ENCODE data around the gene RNF152. TPM values are rescaled to one million over a fixed set of nuclear protein-coding genes. Genes with fewer than 3 reads are reported as not detected.
A peak's percentile ranks its signal among the peaks of the same experiment; 100 is the strongest.

The RNF152 gene
- total RNA-seq, 1 donor from 2014 or later: 18.2 TPM

DNA sequence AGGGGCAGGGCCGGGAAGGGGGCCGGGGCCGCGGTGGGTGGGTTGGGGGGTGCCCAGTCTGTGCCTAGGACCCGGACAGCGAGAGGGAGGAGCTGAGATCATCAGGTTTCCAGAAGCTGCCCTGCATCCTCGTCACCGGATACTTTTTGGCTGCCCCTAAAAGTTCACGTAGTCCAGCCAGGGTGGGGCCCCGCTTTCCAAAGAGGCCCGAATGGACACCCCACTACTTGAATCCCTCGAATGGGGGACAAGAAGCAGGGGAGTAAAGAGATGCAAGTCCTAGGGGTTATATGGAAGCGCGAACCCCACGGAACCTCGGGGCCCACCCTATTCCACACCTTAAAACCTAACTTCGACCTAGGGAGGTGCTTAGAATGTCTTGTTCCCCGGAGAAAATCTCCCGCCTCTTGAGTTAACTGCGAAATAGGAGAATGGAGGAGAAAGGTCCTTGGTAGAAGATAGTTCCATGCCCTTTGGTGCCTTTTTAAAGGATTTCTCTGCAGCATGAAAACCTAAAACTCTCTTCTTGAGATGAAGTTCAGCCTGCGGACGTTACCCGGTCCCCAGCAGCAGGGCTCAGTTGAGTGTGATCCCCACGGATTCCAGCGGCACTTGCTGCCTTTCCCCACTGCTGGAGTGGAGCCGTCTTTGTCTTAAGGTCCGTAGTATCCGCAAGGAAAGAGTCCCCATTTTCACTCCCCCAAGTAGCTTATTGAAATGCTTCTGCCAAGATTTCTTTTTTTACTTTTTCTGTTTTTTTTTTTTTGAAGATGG lies 2.1 kb upstream of the RNF152 start:
- DNase-seq (ENCODE audit: low spot score): no peak

DNA sequence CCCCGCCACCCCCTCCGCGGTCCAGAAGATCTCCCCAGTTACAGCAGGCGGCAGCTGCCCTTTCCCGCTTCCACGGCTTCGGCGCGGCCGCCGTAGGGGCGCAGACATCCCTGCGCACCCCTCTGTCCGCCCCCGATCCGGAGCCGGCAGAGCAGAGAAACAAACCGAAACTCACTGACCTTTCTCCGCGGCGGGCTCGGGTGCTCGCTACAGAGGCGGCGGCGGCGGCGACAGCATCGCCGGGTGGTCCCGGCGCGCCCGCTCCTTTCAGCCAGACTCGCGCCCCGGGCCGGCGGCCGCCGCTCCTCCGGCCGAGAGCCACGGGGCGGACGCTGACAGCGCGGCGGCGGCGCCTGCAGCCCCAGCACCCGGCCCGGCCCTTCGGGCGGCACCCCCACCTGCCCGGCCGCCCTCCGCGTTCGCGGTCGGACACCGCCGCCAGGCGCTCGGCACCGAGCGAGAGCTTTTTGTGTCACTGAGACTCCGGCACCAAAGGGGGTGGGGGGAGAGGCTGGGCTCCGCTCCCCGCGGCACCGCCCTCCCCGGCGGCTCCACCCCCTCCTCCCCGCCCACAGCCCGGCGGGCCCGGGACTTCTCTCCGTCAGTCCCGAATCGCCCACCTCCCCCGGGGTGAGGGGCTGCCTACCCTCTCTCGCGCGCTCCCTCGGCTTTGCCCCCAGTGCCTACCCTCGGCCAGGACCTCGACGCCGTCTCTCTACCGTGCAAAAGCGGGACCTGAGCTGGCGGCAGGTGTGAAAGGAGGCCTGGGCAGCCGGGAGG lies 1.4 kb upstream of the RNF152 start:
- DNase-seq (ENCODE audit: low spot score): peak; percentile 86

DNA sequence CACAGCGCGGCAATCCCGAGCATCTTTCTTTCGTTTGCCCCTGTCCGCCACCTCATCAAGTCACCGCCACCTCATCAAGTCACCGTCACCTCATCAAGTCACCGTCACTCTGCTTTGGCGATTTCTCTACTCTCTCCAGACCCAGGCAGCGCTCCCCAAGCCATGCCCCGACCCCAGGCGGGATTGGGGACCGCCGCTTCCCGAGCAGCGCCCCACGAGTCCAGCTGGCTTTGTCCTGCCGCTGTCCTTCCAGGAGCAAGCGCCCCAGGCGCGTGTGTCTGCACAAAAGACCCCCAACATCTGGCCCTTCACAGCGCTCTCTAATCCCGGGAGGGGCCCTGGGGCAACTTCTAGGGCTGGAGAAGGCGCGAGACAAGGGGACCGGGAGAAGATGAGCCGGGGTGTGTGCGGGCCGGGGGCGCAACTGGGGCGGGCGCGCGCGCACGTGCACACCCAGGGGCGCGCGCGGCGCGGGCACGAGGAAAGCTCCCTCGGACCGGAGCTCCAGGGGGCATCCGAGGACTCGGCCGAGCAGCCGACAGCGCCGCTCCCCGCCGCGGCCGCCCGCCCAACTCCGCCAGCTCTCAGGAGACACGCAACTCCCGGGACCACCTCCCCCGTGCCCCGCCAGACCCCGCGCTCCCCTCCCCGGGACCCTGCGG lies 633 bp upstream of the RNF152 start:
- peak; percentile 27 for DNase-seq (ENCODE audit: low spot score)

DNA sequence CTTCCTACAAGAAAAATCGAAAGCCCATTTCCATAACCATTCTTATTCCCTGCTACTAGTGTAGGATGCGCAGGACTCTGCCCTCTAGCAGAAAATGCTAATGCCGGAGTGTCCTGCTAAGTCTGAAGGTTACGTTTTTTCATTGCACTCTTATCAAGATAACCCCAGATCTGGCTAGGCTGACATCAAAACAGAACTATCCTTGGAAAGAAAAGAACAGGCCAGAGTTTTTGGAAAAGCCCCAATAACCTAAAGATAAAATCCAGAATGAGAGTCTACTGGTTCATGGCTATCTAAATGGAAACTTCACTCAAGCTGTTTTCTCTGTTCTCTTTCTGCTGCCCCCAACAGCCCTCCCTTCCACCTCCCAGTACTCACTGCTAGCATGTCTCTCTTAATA lies 913 bp downstream of the RNF152 start:
- no peak for DNase-seq (ENCODE audit: low spot score)

DNA sequence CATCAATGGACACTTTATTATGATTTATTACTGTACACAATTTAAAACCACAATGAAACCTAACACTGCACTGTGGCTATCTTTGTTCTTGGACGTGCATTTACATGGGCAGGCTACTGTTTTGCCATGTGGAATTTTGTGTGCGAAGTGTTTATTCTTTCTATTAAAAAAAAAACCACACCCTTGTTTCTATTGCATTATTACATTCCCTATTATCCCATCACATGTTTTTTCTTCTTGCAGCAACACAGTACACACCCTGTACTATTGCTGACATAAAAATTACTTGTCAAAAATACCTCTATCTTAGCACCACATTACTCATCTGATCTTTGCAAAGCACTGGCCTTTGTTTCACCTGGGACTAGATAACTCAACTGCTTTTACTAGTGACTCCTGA lies 1.5 kb downstream of the RNF152 start:
- no peak for DNase-seq (ENCODE audit: low spot score)

DNA sequence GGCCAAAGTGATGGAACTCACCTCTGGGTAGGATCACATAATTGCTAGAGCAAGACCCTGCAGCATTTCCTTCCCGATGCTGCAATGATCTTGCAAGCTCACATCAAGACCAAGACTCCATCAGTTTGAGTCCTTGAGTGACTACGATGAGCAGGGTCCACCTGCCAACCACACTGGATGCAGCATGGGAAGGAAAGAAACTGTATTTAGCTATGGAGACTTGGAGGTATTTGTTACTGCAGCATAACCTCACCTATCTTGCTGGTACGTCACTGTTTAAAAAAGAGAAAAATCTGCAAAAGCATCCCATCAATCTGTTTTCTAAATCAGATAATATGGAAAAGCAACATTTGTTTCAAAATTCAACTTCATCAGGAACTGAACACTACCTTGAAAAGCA lies 2.5 kb downstream of the RNF152 start:
- no peak for DNase-seq (ENCODE audit: low spot score)

DNA sequence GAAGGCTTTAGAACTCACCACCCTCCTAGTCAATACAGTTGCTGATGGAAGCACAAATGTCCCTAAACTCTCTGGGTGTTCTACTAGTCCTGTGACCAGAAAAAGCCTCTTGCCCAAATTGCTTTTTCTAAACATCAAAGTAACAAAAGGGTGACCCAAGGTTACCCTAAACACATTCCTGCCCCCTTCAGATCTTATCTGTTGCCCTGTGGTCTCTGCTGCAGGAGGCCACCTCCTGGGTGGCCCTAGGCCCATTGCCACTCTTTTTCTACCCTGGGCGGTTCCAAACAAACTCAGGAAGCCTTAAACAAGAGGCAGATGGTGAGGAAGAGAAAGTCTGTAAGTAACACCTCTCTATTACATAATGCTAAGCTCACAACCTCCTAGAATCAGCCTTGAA lies 3.3 kb downstream of the RNF152 start:
- DNase-seq (ENCODE audit: low spot score): no peak

DNA sequence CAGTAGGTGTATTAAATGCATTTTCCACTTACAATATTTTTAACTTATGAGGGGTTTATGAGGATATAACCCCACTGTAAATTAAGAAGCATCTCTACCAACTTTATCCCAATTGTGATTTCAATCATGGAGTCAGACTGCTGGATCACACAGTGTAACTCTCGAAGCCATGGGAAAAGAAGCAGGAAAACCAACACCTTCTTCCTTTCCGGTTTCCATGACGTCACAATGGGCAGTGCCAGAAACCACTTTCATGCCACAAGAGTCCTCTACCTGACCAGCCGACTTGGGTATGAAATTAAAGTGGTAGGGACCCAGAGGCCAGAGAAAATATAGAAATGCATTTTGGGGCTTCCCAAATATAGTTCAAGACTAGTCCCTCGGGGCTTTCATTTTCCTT lies 4.2 kb downstream of the RNF152 start:
- no peak for DNase-seq (ENCODE audit: low spot score)

DNA sequence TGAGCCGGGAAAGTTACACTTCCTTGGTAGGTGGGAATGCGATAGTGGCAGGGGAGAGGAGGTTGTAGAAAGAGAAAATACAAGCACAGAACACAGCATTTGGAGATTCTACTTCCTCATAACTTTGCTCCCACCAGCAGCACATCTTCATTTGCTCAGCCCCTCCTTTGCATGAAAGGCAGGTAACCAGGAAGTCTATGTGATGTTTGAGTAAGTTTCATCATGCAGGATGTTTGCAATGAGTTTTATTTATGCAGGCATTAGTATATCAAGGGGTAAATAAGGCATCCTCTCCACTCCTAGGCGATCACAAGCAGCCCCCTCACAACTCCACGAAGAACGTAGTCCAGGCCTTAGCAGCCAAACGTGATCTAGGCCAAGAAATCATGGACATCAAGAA lies 5.0 kb downstream of the RNF152 start:
- no peak for DNase-seq (ENCODE audit: low spot score)

DNA sequence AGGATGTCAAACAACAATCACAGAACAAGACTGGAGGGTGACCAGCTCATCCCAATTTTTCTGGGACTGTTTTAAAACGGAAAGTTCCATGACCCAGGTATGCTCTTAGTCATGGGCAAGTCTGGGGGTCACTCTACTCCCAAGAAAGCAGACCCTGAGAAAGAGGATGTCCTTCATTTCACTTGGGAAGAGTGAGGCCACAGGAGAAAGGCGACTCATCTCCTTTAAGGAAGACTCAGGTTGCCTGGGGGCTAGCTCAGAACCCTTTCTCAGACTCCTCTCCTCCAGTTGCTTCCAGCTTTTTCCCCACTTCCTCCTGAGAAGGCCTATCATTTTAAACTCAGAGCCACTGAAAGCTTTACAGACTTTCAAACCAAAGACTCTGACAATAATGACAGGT lies 9.3 kb downstream of the RNF152 start:
- DNase-seq (ENCODE audit: low spot score): no peak

DNA sequence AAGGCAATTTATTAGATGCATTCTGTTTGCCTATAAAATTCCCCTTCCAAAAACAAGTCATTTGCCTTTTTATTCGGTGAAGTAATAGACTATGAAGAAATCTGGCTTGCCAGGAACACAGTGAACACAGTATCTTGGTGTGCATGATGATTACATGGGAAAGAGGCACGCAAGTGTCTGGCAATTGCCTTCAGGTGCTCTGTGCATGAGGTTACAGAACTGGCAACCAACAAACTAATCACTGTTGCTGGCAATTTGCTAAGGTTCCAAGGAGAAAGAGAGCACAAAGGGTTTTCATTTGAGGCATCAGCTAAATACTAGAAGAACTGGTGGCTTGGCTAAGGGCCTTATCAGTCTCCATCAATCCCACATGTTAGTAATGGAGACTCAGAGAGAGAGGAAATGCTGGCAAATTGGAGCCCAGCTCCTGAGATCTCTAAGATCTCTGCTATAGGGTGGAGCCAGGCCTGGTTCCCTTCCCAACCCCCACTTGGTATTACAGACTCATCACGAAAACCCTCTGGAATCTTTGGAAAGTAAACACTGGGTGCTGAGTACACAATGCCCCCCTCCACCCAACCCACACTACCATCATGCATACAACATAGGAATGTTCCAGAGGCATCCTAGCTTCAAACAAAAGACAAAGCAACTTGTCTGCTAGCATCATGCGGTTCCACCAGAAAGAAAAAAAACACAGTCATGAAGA lies 10.4 kb downstream of the RNF152 start:
- DNase-seq (ENCODE audit: low spot score): no peak

DNA sequence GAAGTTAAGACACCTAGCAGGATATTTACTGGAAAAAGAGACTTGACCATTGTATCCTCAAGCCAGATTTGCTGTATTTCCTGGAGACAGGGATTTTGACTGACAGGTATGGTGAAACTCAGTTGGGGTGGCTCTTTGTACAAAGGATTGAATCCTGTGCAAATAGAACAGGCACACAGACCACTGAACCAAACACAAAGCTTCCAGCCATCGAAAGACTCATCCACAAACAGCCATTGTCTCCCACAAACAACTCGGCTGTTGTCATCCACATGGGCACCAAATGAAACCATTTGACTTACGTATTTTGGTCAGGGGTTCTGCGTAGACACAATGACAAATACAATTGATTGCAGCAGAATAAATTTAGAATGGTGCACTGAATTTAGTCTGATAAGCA lies 15.9 kb downstream of the RNF152 start:
- no peak for DNase-seq (ENCODE audit: low spot score)

DNA sequence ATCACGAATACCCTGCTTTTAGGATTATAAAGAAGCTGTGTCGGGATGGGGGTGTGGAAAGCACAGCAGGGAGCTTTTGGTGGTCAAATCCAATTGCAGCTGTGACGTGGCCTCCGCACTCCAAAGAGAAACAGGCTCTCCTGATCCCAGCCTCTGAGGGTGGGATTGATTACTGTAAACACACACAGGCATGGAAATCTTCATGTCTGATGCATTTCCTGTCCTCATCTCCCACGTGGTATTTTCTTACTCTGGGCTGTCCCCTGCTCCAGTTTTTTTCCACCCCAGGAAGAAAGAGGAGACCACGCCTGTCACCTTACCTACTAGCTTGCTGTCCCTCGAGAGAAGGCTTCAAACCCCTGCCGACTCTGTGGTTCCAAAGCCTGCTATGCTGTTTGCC lies 22.7 kb downstream of the RNF152 start:
- peak; percentile 33 for DNase-seq (ENCODE audit: low spot score)

DNA sequence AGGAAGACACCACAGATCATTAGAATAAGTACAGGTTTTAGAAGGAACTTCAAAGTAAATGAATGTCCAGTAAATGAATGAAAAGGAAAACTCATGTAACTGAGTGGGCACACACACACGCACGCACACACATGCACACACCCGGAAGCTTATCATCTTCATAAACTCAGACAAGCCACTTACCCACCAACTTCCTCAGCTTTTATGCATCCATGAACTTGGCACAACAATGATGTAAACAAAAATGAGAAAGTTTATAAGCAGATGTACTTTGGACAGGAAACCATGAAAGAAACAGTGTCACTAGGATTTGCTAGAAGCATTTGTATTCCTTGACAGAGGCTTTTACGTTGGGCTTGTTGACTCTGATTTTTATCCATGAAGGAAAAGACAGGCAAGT lies 23.2 kb downstream of the RNF152 start:
- no peak for DNase-seq (ENCODE audit: low spot score)

DNA sequence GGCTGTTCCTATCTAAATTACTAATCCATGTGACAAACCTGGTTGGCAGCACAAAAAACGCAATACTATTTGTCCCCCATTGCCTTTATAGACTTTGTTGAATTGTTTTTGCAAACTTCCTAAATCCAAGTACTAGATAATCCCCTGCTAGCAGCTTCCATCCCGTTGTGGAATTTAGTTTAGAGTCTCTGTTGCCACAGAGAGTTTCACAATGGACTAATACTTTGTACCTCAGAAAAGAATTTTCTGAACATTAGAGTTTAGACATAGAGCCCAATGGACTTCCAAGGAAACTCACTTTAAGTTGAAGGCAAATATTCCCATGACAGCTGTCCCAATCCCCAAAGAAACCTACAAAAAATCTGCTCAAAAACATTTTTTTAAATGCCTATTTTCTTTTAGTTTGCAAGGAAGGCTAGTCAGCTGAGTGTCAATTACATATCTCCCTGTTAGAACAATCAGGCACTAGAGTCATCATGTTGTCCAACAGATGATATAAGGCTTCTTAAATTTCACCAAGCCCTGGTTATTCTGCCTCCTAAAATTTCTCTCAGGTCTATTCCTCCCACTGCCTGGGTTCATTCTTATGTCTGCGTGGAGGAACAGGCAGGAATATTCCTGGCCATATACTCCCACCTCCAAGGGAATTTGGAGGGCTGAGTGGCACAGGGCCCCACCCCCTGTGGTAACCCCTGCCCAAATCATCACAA lies 27.2 kb downstream of the RNF152 start:
- no peak for DNase-seq (ENCODE audit: low spot score)

DNA sequence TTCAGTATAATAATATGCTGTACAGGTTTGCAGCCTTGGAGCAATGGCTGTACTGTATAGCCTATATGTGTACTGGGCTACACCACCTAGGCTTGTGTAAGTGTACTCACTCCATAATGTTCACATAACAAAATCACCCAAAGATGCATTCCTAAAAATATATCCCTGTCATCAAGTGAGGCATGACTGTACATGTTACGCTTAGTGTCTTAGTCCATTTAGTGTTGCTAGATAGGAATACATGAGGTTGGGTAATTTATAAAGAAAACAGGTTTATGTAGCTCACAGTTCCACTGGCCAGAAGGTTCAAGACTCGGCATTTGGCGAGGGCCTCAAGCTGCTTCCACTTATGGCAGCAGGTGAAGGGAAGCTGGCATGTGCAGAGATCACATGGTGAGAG lies 31.4 kb downstream of the RNF152 start:
- no peak for DNase-seq (ENCODE audit: low spot score)

DNA sequence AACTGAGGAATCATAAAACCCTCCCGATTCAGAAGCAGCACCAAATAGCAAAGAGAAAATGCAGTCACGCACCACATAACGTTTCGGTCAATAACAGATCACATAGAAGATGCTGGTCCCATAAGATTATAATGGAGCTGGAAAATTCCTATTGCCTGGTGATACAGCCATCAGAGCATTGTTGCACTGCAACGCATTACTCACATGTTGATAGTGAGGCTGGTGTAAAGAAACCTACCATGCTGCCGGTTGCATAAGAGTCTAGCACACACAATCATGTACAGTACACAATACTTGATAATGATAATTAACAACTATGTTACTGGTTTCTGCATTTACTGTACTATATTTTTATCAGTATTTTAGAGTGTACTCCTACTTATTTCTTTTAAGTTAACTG lies 32.5 kb downstream of the RNF152 start:
- DNase-seq (ENCODE audit: low spot score): no peak

DNA sequence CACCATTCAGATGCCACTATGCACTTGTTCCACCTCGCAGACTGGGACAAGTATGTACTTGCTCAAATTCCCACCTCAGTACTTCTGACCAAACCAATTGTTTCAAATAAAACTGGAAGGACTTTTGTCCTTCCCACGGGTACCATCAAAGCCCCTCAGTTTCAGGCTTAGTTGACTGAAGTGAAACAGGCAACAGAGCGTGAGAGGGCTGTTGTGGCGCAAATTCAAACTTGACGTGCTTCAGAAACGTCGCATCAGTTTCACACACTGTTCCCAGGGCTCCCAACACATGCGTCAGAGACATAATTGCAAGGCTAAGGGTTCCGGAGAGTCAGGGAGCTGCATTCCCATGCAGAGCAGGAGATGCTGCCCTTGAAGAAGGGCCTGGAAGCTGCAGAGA lies 33.7 kb downstream of the RNF152 start:
- no peak for DNase-seq (ENCODE audit: low spot score)

DNA sequence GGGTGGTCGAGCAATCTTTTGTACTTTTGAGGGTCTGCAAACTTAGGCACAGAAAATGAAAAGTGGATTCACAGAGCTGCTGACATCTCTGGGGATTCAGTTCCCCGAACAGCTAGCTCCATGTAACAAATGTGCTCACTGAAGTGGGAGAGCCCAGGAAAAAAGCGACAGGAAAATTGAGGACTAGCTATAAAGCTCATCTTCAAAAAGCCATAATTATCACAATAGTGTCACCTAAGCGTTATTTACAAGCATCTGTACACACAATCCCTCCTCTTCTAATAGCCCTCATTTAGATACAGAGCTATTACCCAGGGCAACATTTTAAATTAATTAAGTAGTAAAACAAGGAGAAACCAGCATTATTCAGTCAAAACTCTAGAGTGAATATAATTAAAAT lies 36.1 kb downstream of the RNF152 start:
- DNase-seq (ENCODE audit: low spot score): no peak

DNA sequence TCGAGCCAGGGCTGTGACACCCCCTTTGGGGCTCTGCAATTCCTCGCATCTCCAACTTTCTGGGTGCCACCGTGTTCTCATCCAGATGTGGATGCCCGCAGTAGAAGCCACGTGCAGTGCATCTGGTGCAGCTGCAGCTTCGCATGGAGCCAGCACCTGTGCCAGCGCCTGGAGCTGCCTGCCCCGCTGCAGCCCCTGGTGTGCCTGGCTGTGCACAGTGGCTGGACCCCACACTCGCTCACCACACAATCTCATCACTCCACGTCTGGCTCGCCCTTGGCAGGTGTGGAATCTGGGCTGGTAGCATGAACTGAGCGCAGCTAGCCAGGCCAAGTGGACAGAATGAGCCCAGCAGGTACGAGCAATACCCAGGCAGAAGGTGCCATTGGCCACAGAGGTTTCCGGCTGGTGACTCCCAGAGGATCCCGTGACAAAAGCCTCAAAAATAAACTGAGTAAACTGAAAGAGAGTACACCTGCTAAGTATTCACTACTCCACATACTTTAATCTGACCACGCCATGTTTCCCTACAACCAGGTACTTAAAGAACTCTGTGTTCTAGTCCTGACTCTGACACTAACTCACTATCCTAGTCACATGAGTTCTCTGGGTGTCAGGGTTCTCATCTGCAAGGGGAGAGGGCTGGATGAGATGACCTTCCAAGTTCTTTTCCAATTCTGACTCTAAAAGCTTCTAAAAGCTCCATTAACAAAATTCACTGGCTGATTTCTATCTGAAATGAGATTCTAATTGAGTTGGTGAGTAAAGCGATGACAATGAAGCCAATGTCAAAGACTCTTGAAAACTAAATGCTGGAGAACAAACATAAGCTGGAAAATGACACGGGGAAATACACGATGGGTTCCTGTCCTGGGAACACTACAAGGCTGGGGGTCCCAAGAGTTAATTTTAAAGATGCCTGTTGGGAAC lies 37.1 kb downstream of the RNF152 start:
- DNase-seq (ENCODE audit: low spot score): no peak

All from mucosa of gallbladder (tissue), 1 donor.